M059J (cell line): ENCODE results near the gene TCF20. TPM values are rescaled to one million over a fixed set of nuclear protein-coding genes. Genes with fewer than 3 reads are reported as not detected.

Experiments used
- DNase-seq: peaks from one replicate; pipeline ENCODE4 v3.0.0-alpha.2; 2012; ENCODE audit warnings: low read depth
- total RNA-seq: library from RNA; depleted of rRNA; stranded (reverse); fragments of >200 nt; shearing (Covaris generic); gene quantifications from 2 replicates; pipeline ENCODE4 v1.2.3, GENCODE V29; 2014

TCF20 gene
- total RNA-seq, 1 experiment from 2014 or later, result 21.1 TPM

GRCh38 chr22:42300259-42301076, 30.0 kb upstream of the TCF20 start:
- no peak for DNase-seq

- no peak for DNase-seq
Measured at GRCh38 chr22:42299586-42300258, 29.3 kb upstream of the TCF20 start.

GRCh38 chr22:42298746-42299145, 28.3 kb upstream of the TCF20 start:
- no peak for DNase-seq

- DNase-seq, result no peak
Measured at GRCh38 chr22:42297778-42298177, 27.3 kb upstream of the TCF20 start.

- DNase-seq, result no peak
Measured at GRCh38 chr22:42296883-42297282, 26.4 kb upstream of the TCF20 start.

GRCh38 chr22:42296381-42296853, 26.0 kb upstream of the TCF20 start:
- no peak for DNase-seq

GRCh38 chr22:42294034-42294985, 23.9 kb upstream of the TCF20 start:
- peak; percentile 23 for DNase-seq

GRCh38 chr22:42292732-42293520, 22.5 kb upstream of the TCF20 start:
- no peak for DNase-seq

GRCh38 chr22:42291287-42291686, 20.8 kb upstream of the TCF20 start:
- DNase-seq, result no peak

GRCh38 chr22:42289671-42290541, 19.5 kb upstream of the TCF20 start:
- DNase-seq, result no peak

GRCh38 chr22:42288791-42289190, 18.3 kb upstream of the TCF20 start:
- no peak for DNase-seq

- DNase-seq, result no peak
Measured at GRCh38 chr22:42287174-42287890, 16.9 kb upstream of the TCF20 start.

- no peak for DNase-seq
Measured at GRCh38 chr22:42286205-42286604, 15.8 kb upstream of the TCF20 start.

GRCh38 chr22:42285604-42286003, 15.2 kb upstream of the TCF20 start:
- no peak for DNase-seq

- no peak for DNase-seq
Measured at GRCh38 chr22:42284643-42285181, 14.3 kb upstream of the TCF20 start.

GRCh38 chr22:42284202-42284591, 13.7 kb upstream of the TCF20 start:
- no peak for DNase-seq

GRCh38 chr22:42283278-42284201, 13.1 kb upstream of the TCF20 start:
- DNase-seq, result no peak

- no peak for DNase-seq
Measured at GRCh38 chr22:42282943-42283277, 12.5 kb upstream of the TCF20 start.
